ENCODE data around the gene AFTPH. TPM values are rescaled to one million over a fixed set of nuclear protein-coding genes. Genes with fewer than 3 reads are reported as not detected.

The AFTPH gene
- total RNA-seq, 1 donor, result 38.7 TPM

DNA sequence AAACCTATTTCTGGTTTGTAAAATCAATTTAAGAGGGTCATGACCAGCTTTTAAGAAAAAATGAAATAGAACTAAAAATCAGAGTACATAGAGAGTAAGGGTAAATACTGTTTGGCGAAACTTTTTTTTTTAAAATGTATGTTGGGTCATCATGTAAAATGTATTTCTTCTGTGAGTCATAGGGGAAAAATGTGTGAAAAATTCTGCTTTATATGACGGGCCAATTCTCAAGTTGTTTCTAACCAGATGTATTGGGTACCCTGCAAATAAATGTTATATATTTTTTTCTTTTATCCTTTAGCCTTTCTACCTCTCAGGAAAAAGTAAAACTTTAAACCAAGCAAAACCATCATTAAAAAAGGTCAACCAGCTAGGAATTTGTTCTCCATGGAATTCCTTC lies 13.9 kb downstream of the AFTPH start:
- peaks cover 35% of the 10 kb centered on the region for H3K4me1 ChIP-seq (ENCODE audit: insufficient read depth, low read length)
- no peaks in the 10 kb centered on the region for H3K9me3 ChIP-seq (ENCODE audit: low read depth, low read length)
- no peaks in the 10 kb centered on the region for H3K36me3 ChIP-seq (ENCODE audit: insufficient read depth, low read length)
- peaks cover 73% of the 10 kb centered on the region for H3K79me2 ChIP-seq (ENCODE audit: insufficient read depth, low read length)
- no peaks in the 10 kb centered on the region for H3K27me3 ChIP-seq (ENCODE audit: insufficient read depth, low read length)
- TF ChIP-seq, protein P1, sequence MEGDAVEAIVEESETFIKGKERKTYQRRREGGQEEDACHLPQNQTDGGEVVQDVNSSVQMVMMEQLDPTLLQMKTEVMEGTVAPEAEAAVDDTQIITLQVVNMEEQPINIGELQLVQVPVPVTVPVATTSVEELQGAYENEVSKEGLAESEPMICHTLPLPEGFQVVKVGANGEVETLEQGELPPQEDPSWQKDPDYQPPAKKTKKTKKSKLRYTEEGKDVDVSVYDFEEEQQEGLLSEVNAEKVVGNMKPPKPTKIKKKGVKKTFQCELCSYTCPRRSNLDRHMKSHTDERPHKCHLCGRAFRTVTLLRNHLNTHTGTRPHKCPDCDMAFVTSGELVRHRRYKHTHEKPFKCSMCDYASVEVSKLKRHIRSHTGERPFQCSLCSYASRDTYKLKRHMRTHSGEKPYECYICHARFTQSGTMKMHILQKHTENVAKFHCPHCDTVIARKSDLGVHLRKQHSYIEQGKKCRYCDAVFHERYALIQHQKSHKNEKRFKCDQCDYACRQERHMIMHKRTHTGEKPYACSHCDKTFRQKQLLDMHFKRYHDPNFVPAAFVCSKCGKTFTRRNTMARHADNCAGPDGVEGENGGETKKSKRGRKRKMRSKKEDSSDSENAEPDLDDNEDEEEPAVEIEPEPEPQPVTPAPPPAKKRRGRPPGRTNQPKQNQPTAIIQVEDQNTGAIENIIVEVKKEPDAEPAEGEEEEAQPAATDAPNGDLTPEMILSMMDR (IDR thresholded peaks at IDR 0.05; ENCODE audit: extremely low read depth, low read depth, low read length), result no peak
- no peak overlapping the region for H2AFZ ChIP-seq (ENCODE audit: low read length)
- H4K20me1 ChIP-seq (ENCODE audit: insufficient read depth, low read length), result peaks cover 5% of the 10 kb centered on the region
- H3K4me3 ChIP-seq (ENCODE audit: insufficient read depth, low read length), result no peak overlapping the region
- no peak for DNase-seq (ENCODE audit: insufficient read length, low spot score, missing footprints)
- H3K27ac ChIP-seq (ENCODE audit: low read depth, low read length), result peak overlapping the region; percentile 38
- H3K4me2 ChIP-seq (ENCODE audit: insufficient read depth, low read length), result peak overlapping the region; percentile 52

DNA sequence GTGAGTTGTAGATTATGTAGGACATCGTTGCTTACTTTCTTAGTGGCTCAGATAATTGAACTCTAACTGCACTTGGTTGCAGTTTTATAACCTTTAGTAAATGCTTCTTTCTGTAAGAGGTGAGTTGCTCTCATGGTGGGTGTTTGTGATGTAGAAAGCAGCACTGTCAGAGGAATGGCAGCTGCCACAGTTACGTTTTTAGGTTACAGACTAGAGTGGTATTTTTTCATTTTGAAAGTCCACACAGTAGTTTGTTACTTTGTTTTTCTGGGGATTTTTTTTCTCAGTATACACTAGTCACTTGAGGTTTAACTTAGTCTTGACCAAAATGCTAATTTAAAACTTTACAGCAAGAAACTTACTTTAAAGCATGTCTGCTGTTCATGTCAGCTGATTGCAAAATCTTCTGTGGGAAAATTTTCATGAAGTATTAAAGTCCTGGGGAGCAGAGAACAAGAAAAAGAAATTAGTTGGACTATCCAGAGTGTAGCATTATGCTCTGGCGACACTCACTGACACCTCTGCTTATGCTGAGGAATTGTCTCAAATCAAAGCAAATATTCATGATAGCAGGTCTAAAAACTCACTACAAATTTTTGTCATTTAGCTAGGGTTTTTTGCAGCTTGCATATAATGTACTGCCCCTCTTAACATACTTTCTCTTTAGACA lies 14.8 kb downstream of the AFTPH start:
- peak overlapping the region; percentile 30 for H3K4me2 ChIP-seq (ENCODE audit: insufficient read depth, low read length)

DNA sequence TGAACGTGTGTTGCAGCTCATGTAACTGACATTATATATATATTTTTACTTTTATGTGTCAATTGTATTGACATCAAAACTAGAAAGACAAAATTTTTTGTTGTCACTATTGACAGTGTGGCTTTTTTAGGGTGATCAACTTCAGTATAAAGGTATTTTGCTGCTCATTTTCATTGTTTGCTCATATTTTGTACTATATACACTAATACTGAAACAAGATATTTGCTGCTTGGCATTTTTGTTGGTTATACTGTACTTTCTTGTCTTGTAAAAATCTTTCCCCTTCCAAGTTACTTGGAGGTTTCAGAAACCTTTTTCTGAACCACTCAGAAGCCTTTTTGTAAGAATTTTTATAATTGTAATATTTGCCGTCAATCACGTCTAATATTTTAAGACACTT lies 16.5 kb downstream of the AFTPH start:
- Histone ChIP-seq H4K20me1 (ENCODE audit: insufficient read depth, low read length) (no peaks in the 10 kb centered on the region), H3K4me2 (ENCODE audit: insufficient read depth, low read length) (no peak overlapping the region)

More for the DNA sequence above, 14.8 kb downstream of the AFTPH start:
- no peaks in the 10 kb centered on the region for H4K20me1 ChIP-seq (ENCODE audit: insufficient read depth, low read length)
- peaks cover 43% of the 10 kb centered on the region for H3K4me1 ChIP-seq (ENCODE audit: insufficient read depth, low read length)
- no peaks in the 10 kb centered on the region for H3K27me3 ChIP-seq (ENCODE audit: insufficient read depth, low read length)
- no peak overlapping the region for H3K4me3 ChIP-seq (ENCODE audit: insufficient read depth, low read length)
- H3K27ac ChIP-seq (ENCODE audit: low read depth, low read length), result peak overlapping the region; percentile 38
- no peaks in the 10 kb centered on the region for H3K9me3 ChIP-seq (ENCODE audit: low read depth, low read length)
- no peaks in the 10 kb centered on the region for H3K36me3 ChIP-seq (ENCODE audit: insufficient read depth, low read length)
- DNase-seq (ENCODE audit: insufficient read length, low spot score, missing footprints), result no peak
- H2AFZ ChIP-seq (ENCODE audit: low read length), result no peak overlapping the region
- H3K79me2 ChIP-seq (ENCODE audit: insufficient read depth, low read length), result peaks cover 73% of the 10 kb centered on the region
- TF ChIP-seq, protein P1 (IDR thresholded peaks at IDR 0.05; ENCODE audit: extremely low read depth, low read depth, low read length), result no peak

DNA sequence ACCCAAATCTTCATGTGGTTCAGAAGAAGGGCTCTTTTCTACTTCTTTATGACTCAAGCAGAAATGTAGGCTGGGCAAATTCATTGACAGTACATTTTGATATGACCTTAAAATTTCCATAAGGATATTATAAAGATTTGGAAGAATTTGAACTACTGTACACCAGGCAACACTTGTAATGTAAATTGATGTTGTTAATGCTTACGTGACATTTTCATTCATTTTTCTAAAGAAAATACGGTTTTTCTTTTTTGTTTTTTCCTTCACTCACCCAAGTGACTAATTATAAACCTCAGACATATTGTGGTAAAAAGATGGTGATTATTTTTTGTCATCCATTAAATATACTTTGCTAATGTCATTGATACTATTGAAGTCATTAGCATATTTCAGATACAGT lies 17.4 kb downstream of the AFTPH start:
- Histone ChIP-seq H3K4me2 (ENCODE audit: insufficient read depth, low read length) (no peak overlapping the region), H3K79me2 (ENCODE audit: insufficient read depth, low read length) (peaks cover 68% of the 10 kb centered on the region), H3K4me1 (ENCODE audit: insufficient read depth, low read length) (peaks cover 43% of the 10 kb centered on the region)

More for the DNA sequence above, 16.5 kb downstream of the AFTPH start:
- TF ChIP-seq, protein P1 (IDR thresholded peaks at IDR 0.05; ENCODE audit: extremely low read depth, low read depth, low read length), result no peak
- H2AFZ ChIP-seq (ENCODE audit: low read length), result no peak overlapping the region
- no peaks in the 10 kb centered on the region for H3K9me3 ChIP-seq (ENCODE audit: low read depth, low read length)
- no peaks in the 10 kb centered on the region for H3K27me3 ChIP-seq (ENCODE audit: insufficient read depth, low read length)
- no peak overlapping the region for H3K4me3 ChIP-seq (ENCODE audit: insufficient read depth, low read length)
- peak; percentile 11 for DNase-seq (ENCODE audit: insufficient read length, low spot score, missing footprints)
- H3K79me2 ChIP-seq (ENCODE audit: insufficient read depth, low read length), result peaks cover 74% of the 10 kb centered on the region
- no peaks in the 10 kb centered on the region for H3K36me3 ChIP-seq (ENCODE audit: insufficient read depth, low read length)
- H3K4me1 ChIP-seq (ENCODE audit: insufficient read depth, low read length), result peaks cover 43% of the 10 kb centered on the region
- H3K27ac ChIP-seq (ENCODE audit: low read depth, low read length), result no peak overlapping the region

More for the DNA sequence above, 17.4 kb downstream of the AFTPH start:
- Histone ChIP-seq H2AFZ (ENCODE audit: low read length) (no peak overlapping the region), H3K36me3 (ENCODE audit: insufficient read depth, low read length) (no peaks in the 10 kb centered on the region), H3K27ac (ENCODE audit: low read depth, low read length) (peak overlapping the region; percentile 58), H3K4me3 (ENCODE audit: insufficient read depth, low read length) (no peak overlapping the region), H3K27me3 (ENCODE audit: insufficient read depth, low read length) (no peaks in the 10 kb centered on the region), H4K20me1 (ENCODE audit: insufficient read depth, low read length) (no peaks in the 10 kb centered on the region), H3K9me3 (ENCODE audit: low read depth, low read length) (no peaks in the 10 kb centered on the region)
- no peak for DNase-seq (ENCODE audit: insufficient read length, low spot score, missing footprints)
- TF ChIP-seq, protein P1 (IDR thresholded peaks at IDR 0.05; ENCODE audit: extremely low read depth, low read depth, low read length), result no peak
